ENCODE results near the gene FAM136A.
A peak's percentile ranks its signal among the peaks of the same experiment; 100 is the strongest.
"Not testable (repeated sequence)": the region's sequence is repeated elsewhere in the genome, so short reads cannot be mapped to it uniquely, and the experiment has no call there.

FAM136A gene

DNA sequence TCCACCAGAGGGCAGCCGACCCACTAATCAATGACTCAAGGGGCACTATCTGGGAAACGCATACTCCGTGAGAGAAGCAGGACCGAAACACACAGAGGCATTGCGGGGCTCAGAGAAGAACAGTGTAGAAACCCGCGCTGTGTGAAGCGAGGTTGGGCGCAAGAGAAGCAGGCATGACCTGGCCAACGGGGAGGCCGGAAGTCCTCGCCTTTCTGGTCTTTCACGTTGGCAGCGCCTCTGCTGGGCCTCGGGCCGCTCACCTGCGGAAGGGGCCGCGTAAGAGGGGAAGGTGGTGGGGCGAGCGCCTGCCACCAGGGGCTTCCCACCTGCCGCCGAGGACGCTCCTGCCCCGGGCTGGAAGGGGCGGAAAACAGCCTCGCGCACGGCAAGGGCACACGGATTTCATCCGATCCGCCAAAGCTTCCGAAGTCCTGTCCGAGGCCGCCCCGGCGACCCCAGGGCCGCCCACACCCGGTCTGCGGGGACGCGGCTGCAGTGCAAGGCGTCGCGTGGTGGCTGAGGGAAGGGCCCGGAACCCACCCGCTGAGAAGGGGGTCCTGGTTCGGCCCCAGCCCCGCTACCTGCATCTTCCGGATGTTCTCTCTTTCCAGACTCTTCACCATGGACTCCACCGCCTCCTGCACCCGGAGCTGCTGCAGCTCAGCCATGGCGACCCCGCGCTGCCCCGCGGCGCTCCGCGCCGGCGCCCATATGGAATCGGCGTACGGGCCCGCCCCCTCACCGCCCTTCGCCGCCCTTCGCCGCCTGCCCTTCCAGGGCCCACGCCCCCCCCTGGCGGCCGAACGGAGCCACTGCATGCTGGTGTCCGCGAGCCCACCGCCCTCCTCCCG is at the start of gene FAM136A:
Gene FAM136A (minus strand): TSS at position 724 of the 851 bp plus-strand sequence. CDS start 56 bp downstream, at position 668.
- peak; percentile 42 for DNase-seq (ENCODE audit: low read depth, low spot score)

DNA sequence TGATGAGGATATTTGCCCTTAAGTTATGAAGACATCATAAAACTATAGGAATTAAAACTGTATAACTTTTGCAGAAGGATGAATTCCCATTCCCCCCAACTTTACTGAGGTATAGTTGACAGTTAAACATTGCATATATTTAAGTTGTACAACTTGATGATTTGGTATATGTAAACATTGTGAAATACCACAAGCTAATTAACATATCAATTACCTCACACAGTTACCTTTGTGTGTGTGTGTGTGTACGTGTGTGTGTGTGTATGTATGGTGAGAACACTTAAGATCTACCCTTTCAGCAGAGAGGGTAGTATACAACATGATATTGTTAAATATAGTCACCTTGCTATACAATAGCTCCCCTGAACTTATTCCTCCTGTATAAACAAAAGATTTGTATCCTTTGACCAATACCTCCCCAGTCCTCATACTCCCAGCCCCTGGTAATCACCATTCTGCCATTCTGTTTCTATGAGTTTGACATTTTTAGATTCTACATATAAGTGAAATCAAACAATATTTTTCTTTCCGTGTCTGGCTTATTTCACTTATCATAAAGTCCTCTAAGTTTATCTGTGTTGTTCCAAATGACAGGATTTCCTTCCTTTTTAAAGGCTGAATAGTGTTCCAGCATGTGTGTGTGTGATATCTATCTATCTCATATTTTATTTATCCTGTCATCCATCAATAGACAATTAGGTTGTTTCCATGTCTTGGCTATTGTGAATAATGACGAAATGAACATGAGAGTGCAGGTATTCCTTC is 48.2 kb upstream of the FAM136A start:
- DNase-seq (ENCODE audit: low read depth, low spot score) = no peak

- DNase-seq (ENCODE audit: low read depth, low spot score) = no peak
These were observed 46.0 kb upstream of the FAM136A start for GRCh38 chr2:70347831-70348230.

DNA sequence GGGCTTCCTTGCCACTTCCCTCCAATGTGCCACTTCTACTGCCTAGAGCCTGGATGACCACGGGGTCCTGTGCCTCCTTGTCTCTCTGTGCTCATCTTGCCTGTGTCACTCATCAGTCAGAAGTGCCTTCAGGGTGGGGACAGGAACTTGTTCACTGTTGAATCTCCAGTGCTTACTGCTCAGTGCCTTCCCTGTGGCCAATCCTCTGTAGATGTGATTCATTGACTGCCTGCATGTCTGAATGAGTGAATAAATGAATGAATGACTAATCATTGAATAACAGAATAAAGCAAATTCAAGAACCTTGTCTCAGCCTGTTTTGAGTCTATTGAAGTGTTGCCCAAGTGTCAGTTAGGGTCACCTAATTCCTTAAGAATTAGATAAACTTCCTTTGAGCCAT is 42.3 kb upstream of the FAM136A start:
- no peak for DNase-seq (ENCODE audit: low read depth, low spot score)

- DNase-seq (ENCODE audit: low read depth, low spot score) = no peak
These were observed 39.6 kb upstream of the FAM136A start for GRCh38 chr2:70341477-70341765.

GRCh38 chr2:70340761-70341476 is 39.1 kb upstream of the FAM136A start:
- DNase-seq (ENCODE audit: low read depth, low spot score) = peak; percentile 48

GRCh38 chr2:70340075-70340474 is 38.2 kb upstream of the FAM136A start:
- no peak for DNase-seq (ENCODE audit: low read depth, low spot score)

DNA sequence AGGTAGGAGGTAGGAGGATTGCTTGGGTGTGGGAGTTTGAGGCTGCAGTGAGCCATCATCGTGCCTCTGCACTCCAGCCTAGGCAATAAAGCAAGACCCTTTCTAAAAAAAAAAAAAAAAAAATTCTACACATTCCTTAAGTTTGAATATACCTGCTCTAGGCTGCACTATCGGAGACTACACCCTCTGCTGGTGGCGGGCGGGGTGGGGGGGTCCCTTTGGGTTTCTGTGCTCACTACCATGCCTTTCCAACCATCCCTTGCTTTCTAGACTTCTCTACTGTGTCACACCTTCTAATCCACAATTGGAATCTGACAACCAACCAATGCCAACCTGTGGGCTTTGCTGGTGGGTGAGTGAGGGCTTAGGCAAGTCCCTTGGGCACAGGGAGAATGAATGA is 34.7 kb upstream of the FAM136A start:
- no peak for DNase-seq (ENCODE audit: low read depth, low spot score)

GRCh38 chr2:70331012-70331411 is 29.1 kb upstream of the FAM136A start:
- no peak for DNase-seq (ENCODE audit: low read depth, low spot score)

- no peak for DNase-seq (ENCODE audit: low read depth, low spot score)
These were observed 28.6 kb upstream of the FAM136A start for GRCh38 chr2:70330476-70330875.

DNA sequence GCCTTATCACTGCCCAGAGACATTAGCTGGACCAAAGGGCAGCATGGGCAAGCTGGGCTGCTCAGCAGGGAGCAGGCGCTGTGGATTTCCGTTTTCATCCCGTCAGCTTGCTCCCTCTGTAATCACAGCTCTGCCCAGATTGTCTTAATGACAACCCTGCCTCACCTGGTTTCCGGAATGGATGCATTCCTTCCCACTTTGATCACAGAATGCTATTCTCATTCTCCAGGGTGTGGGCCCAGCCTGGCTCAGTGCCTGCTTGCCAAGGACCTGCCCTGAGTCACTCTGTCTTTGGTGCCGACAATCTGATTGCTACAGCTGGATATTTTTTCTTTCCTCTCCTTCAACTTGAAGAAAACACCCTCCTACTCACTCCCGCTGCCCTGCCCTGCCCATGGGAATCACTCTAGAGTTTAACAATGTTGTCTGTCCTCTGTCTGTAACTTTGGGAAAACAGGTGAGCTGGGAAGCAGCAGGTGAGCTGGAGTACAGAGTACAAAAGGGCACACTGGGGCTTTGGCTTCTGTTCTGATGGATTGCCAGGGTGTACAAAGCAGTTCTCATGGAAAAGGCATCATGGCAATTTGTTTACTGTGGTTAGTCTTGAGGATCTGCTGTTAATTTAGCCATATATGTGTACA is 27.2 kb upstream of the FAM136A start:
- DNase-seq (ENCODE audit: low read depth, low spot score) = peak; percentile 45

GRCh38 chr2:70325875-70326274 is 24.0 kb upstream of the FAM136A start:
- no peak for DNase-seq (ENCODE audit: low read depth, low spot score)

- no peak for DNase-seq (ENCODE audit: low read depth, low spot score)
These were observed 20.7 kb upstream of the FAM136A start for GRCh38 chr2:70322518-70322917.

DNA sequence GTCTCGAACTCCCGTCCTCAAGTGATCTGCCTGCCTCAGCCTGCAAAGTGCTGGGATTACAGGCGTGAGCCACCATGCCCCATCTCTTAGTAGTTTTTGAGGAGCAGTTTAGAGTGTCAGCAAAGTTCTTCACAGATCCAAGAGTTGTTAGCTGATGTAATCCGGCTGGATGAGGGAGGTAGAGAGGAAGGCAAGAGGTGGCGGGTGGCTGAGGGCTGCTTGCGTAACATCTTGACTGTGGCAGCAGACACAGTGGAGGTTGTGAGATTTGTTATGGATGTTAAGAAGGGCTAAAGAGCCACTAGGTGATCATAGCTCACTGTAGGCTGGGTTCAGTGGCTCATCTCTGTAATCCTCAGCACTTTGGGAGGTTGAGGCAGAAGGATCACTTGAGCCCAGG is 19.5 kb upstream of the FAM136A start:
- no peak for DNase-seq (ENCODE audit: low read depth, low spot score)

DNA sequence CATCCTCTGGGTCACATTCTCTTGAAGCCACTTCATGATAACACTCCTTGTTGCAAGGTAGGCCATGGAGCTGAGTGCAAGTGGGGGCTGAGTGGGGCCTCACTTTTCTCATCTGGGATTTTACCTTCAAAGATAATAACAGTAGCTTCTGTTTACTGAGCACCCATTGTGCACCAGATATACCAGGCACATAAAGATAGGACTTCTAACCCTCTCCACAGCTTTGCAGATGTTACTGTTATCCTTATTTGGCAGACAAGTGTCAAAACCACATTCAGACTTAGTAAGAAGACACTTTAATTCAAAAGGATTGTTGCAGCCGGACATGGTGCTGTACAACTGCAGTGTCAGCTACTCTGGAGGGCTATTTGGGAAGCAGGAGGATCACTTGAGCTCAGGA is 12.8 kb upstream of the FAM136A start:
- no peak for DNase-seq (ENCODE audit: low read depth, low spot score)

DNA sequence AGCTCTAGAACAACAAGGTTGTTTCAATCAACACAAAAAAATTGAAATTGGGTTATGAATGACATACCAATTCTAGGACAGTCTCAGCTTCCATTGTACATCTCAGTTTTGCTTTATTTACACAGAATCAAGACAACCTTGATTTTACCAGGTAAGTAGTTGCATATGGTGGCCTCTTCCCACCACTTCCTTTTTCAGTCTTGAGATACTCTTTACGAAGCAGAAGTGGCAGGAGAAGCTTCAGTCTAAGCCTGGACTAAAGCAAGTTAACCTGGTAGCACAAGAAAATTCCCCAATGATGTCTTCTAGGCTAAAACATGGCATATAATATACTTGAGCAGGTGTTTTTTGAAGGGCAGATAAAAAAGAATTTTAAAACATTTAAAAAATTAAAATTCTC is 10.7 kb upstream of the FAM136A start:
- DNase-seq (ENCODE audit: low read depth, low spot score) = no peak

DNA sequence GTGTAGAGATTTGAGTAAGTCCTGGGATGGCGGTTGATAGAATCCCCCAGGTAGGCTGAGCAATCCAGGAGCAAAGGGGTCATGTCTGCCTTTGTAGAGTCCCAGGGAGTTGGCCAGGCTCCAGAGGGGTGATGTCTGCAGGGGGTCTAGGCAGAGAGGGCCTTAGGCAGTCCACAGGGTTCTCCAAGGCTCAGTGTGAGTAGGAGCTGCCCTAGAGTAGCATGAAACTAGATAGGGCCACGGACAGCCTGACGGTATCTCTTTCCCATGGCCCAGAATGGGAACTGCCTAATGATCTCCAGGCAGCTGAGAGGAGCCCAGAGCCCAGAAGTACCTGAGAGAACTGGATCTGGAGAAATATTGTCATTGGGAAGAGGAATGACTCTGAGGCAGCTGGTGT is 9.0 kb upstream of the FAM136A start:
- no peak for DNase-seq (ENCODE audit: low read depth, low spot score)

GRCh38 chr2:70305531-70305930 is 3.7 kb upstream of the FAM136A start:
- DNase-seq (ENCODE audit: low read depth, low spot score) = no peak

GRCh38 chr2:70304498-70304897 is 2.6 kb upstream of the FAM136A start:
- no peak for DNase-seq (ENCODE audit: low read depth, low spot score)

DNA sequence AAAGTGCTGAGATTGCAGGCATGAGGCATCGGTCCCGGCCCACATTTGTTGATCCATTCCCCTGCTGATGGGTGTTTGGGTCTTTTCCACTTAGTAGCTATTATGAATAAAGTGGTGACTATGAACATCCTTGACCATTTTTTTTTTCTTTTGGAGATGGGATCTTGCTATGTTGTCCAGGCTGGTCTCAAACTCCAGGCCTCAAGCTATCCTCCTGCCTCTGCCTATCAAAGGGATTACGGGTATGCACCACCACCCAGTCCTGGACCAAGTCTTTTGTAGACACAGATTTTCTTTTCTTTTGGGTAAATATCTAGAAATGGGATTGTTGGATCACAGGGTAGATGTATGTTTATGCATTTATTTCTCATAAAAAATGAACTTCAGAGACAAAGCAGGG is 1.3 kb upstream of the FAM136A start:
- no peak for DNase-seq (ENCODE audit: low read depth, low spot score)

GRCh38 chr2:70302195-70302546 is 304 bp upstream of the FAM136A start:
- not testable (repeated sequence) for DNase-seq (ENCODE audit: low read depth, low spot score)

DNA sequence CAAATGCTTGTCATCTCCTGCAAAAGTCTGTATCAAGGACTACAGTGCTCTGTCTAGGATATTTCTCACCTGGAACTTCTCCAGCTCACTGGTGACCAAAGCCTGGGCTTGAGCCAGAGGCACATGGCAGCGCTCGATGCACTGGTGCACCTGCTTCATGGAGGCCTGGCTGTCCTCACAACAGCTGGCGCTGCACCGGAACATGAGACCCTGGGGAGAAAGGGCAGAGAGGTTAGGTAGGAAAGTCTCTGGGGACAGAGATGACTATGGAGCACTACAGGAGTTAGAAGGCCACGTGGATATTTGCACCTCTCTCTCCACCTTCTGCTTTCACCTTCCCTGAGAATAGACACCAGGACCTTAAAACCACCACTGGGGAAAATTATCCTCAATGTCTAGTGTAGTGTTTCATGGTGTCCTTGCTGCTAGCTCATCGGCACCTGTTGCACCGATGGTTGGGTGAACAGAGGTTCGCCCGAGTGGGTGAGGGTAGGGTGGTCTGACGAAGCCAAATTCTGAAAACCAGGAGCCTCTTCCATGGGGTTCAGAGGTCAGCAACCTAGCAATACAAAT is 1.0 kb downstream of the FAM136A start:
- DNase-seq (ENCODE audit: low read depth, low spot score) = no peak

Measured in iPS DF 19.7 (cell line).